HepG2 (cell line): ENCODE results near the gene GNAT2. TPM values are rescaled to one million over a fixed set of nuclear protein-coding genes. Genes with fewer than 3 reads are reported as not detected.

Experiments used
- ATAC-seq: fragments of 200-7000 bp; cut with Tn5 transposase; 3 replicates; pipeline ENCODE4 v1.9.1; 2020; ENCODE audit warnings: mild to moderate bottlenecking, moderate library complexity
- BruUV-seq: library from RNA; stranded (reverse); fragments of 400-500 nt; replicated peaks from 2 replicates; lab custom pipeline; 2021; lab: Mats Ljungman, UMichigan
- CTCF ChIA-PET: fragments of 300-600 bp; formaldehyde crosslinking; extraction: SDS; loops from one replicate; lab custom pipeline; 2021; ENCODE audit warnings: low total read pairs, inconsistent platforms, low intra/inter-chr PET ratio; lab: Yijun Ruan, JAX
- POLR2A ChIA-PET: fragments of 350-600 bp; sonication (Branson Sonifier 250); formaldehyde crosslinking; loops from one replicate; lab custom pipeline; 2020; ENCODE audit warnings: antibody characterized with exemption, inconsistent platforms; lab: Yijun Ruan, JAX
- DNase-seq: peaks from one replicate; pipeline ENCODE4 v3.0.0-alpha.2; 2015; ENCODE audit warnings: low spot score
- FAIRE-seq: peaks from 3 replicates; lab custom pipeline; 2011; peaks lifted over from hg19 to GRCh38; lab: Jason Lieb, UNC
- H2AFZ ChIP-seq: one replicate; pipeline ENCODE4 v1.6.1; 2011; ENCODE audit warnings: low read length, inconsistent platforms
- H3K27ac ChIP-seq: fragments of 300-600 bp; 3 replicates; pipeline ENCODE4 v1.8.0; 2011; ENCODE audit warnings: mixed run types, mild to moderate bottlenecking, mixed read lengths, low read length, inconsistent platforms; ENCODE audit not compliant: insufficient read depth; ENCODE audit errors: extremely low read length
- H3K27me3 ChIP-seq, 2 experiments: fragments of 200-600 bp in 1 of 2; 2 replicates in 1 of 2; 3 replicates in 1 of 2; pipeline versions ENCODE4 v1.6.0 to v1.8.0; 2011; ENCODE audit warnings: low read length in 2 of 2, mild to moderate bottlenecking in 2 of 2, moderate library complexity in 2 of 2, inconsistent platforms in 1 of 2; ENCODE audit not compliant: insufficient read depth in 2 of 2, control insufficient read depth in 1 of 2
- H3K36me3 ChIP-seq, 2 experiments: fragments of 200-600 bp in 1 of 2; replicated peaks in 1 of 2; 2 replicates in 1 of 2; 3 replicates in 1 of 2; pipeline versions ENCODE4 v1.5.1 to v1.8.0; 2011; ENCODE audit warnings: low read length in 2 of 2, inconsistent platforms in 1 of 2; ENCODE audit not compliant: insufficient read depth in 2 of 2, control insufficient read depth in 1 of 2
- H3K4me1 ChIP-seq: 2 replicates; pipeline ENCODE4 v1.5.1; 2012; ENCODE audit warnings: low read length, inconsistent platforms; ENCODE audit not compliant: insufficient read depth
- H3K4me2 ChIP-seq: 2 replicates; pipeline ENCODE4 v1.6.0; 2011; ENCODE audit warnings: low read depth, low read length, inconsistent platforms
- H3K4me3 ChIP-seq, 3 experiments: fragments of 200-600 bp in 1 of 3; sonication (generic), shearing (Covaris generic) in 1 of 3; replicated peaks in 1 of 3; 2 replicates each; pipeline ENCODE4 v1.5.1; 2011 to 2016; ENCODE audit warnings: low read length in 3 of 3, inconsistent platforms in 2 of 3, low read depth in 2 of 3, mild to moderate bottlenecking in 2 of 3, control low read depth in 1 of 3, mixed read lengths in 1 of 3; ENCODE audit not compliant: insufficient read depth in 1 of 3
- H3K79me2 ChIP-seq: one replicate; pipeline ENCODE4 v1.6.1; 2011; ENCODE audit warnings: low read length, inconsistent platforms; ENCODE audit not compliant: insufficient read depth
- H3K9ac ChIP-seq: 2 replicates; pipeline ENCODE4 v1.6.0; 2011; ENCODE audit warnings: mild to moderate bottlenecking, low read depth, low read length, inconsistent platforms; ENCODE audit not compliant: insufficient read depth
- H3K9me3 ChIP-seq: 2 replicates; pipeline ENCODE4 v1.5.1; 2012; ENCODE audit warnings: mild to moderate bottlenecking, low read length
- H4K20me1 ChIP-seq: 2 replicates; pipeline ENCODE4 v1.6.0; 2011; ENCODE audit warnings: inconsistent platforms, mild to moderate bottlenecking, low read length, moderate library complexity; ENCODE audit not compliant: insufficient read depth
- ARNTL ChIP-seq: sonication (generic); formaldehyde crosslinking; IDR thresholded peaks from 2 replicates; pipeline ENCODE4 v1.4.0; 2020; ENCODE audit warnings: mild to moderate bottlenecking, missing genetic modification reagents
- FOXA1 ChIP-seq, 2 experiments: fragments of 450-650 bp in 1 of 2; sonication (generic) in 1 of 2; formaldehyde crosslinking in 1 of 2; IDR thresholded peaks; 2 replicates each; pipeline versions ENCODE4 v1.4.0 to v1.6.1; 2016 to 2020; ENCODE audit warnings: missing genetic modification reagents in 1 of 2
- GATAD1 ChIP-seq: IDR thresholded peaks from 2 replicates; pipeline ENCODE4 v1.6.1; 2016; ENCODE audit warnings: missing genetic modification reagents, missing compliant biosample characterization
- MED13 ChIP-seq: sonication (generic); formaldehyde crosslinking; IDR thresholded peaks from 2 replicates; pipeline ENCODE4 v1.5.0; 2020; ENCODE audit warnings: missing genetic modification reagents
- PTBP1 ChIP-seq: fragments of 200-400 bp; formaldehyde crosslinking; IDR thresholded peaks from 2 replicates; pipeline ENCODE4 v1.6.1; 2018; ENCODE audit warnings: low read length, low read depth; ENCODE audit not compliant: poor library complexity, severe bottlenecking
- RAD51 ChIP-seq: fragments of 450-650 bp; IDR thresholded peaks from 2 replicates; pipeline ENCODE4 v1.6.1; 2016; ENCODE audit warnings: borderline replicate concordance
- REPIN1 ChIP-seq: sonication (generic); formaldehyde crosslinking; IDR thresholded peaks from 2 replicates; pipeline ENCODE4 v1.8.0; 2022; ENCODE audit warnings: missing genetic modification reagents, low read depth, mild to moderate bottlenecking, borderline replicate concordance
- SMAD1 ChIP-seq: sonication (generic); formaldehyde crosslinking; IDR thresholded peaks from 2 replicates; pipeline ENCODE4 v1.4.0; 2020; ENCODE audit warnings: missing genetic modification reagents, low read depth, mild to moderate bottlenecking, borderline replicate concordance
- TFAP4 ChIP-seq: sonication (generic); IDR thresholded peaks from 2 replicates; pipeline ENCODE4 v1.6.1; 2016; ENCODE audit warnings: low read depth, borderline replicate concordance
- YEATS2 ChIP-seq: sonication (generic); formaldehyde crosslinking; IDR thresholded peaks from 2 replicates; pipeline ENCODE4 v1.4.0; 2020; ENCODE audit warnings: missing genetic modification reagents, borderline replicate concordance
- YEATS4 ChIP-seq: sonication (generic); formaldehyde crosslinking; IDR thresholded peaks from 2 replicates; pipeline ENCODE4 v1.4.0; 2020; ENCODE audit warnings: missing genetic modification reagents, borderline replicate concordance
- ZNF264 ChIP-seq: sonication (generic); formaldehyde crosslinking; IDR thresholded peaks from 2 replicates; pipeline ENCODE4 v1.4.0; 2020; ENCODE audit warnings: missing genetic modification reagents
- ZNF496 ChIP-seq: sonication (generic); formaldehyde crosslinking; IDR thresholded peaks from 2 replicates; pipeline ENCODE4 v1.8.1; 2023; ENCODE audit warnings: mild to moderate bottlenecking, moderate library complexity, missing genetic modification reagents; ENCODE audit not compliant: insufficient replicate concordance
- ZNF543 ChIP-seq: sonication (generic); formaldehyde crosslinking; IDR thresholded peaks from 2 replicates; pipeline ENCODE4 v1.4.0; 2020; ENCODE audit warnings: mild to moderate bottlenecking, missing genetic modification reagents
- ZSCAN30 ChIP-seq: sonication (generic); formaldehyde crosslinking; IDR thresholded peaks from 2 replicates; pipeline ENCODE4 v1.5.0; 2020; ENCODE audit warnings: mild to moderate bottlenecking, missing genetic modification reagents
- WGBS: methylation state at CpG from one replicate; pipeline ENCODE4 v1.1.6; 2017; ENCODE audit warnings: low lambda C conversion rate; 5-methylcytosine and 5-hydroxymethylcytosine counted together
- in situ Hi-C: cut with HindIII; loops from 2 replicates; pipeline ENCODE4 v1.10.0; 2017; ENCODE audit warnings: low pct_unique_long_range_greater_than_20kb; ENCODE audit not compliant: extremely low pct_ligation_motif_present
- intact Hi-C: fragments of 100-400 bp; cut with micrococcal nuclease; formaldehyde crosslinking; loops from one replicate; pipeline ENCODE4 v1.10.0; 2022; ENCODE audit not compliant: unreplicated experiment
- polyA plus RNA-seq, 8 experiments: library from polyadenylated mRNA; depleted of rRNA in 3 of 8; stranded (reverse) in 7 of 8; unstranded in 1 of 8; fragments of >200 nt; fragmentation: Illumina TruSeq in 4 of 8; extraction: Trizol in 4 of 8; gene quantifications; 2 replicates each; pipeline versions ENCODE4 v1.2.1 to v1.2.3, GENCODE V29; 2011 to 2016; ENCODE audit warnings: low read depth in 4 of 8, missing spikeins in 1 of 8, mixed read lengths in 1 of 8; ENCODE audit not compliant: insufficient read depth in 1 of 8
- total RNA-seq, 5 experiments: library from RNA; depleted of rRNA; stranded (reverse); fragments of >200 nt; fragmentation: Illumina TruSeq; extraction: Trizol; gene quantifications; 2 replicates each; pipeline ENCODE4 v1.2.3, GENCODE V29; 2016; ENCODE audit warnings: low read depth in 1 of 5
- TF ChIP-seq, protein P1 (sequence below): sonication (generic); formaldehyde crosslinking; IDR thresholded peaks from 2 replicates; pipeline ENCODE4 v1.4.0; 2020; ENCODE audit warnings: mild to moderate bottlenecking, missing genetic modification reagents
- TF ChIP-seq, protein P2 (sequence below): fragments of 450-650 bp; IDR thresholded peaks from 2 replicates; pipeline ENCODE4 v1.6.1; 2017
- TF ChIP-seq, protein P3 (sequence below): sonication (generic); formaldehyde crosslinking; IDR thresholded peaks from 2 replicates; pipeline ENCODE4 v1.8.0; 2022; ENCODE audit warnings: missing genetic modification reagents, mild to moderate bottlenecking, inconsistent platforms, borderline replicate concordance
- TF ChIP-seq, protein P4 (sequence below): sonication (generic); formaldehyde crosslinking; IDR thresholded peaks from 2 replicates; pipeline ENCODE4; 2020; ENCODE audit warnings: missing genetic modification reagents, mild to moderate bottlenecking, borderline replicate concordance

GNAT2 gene
- total and polyA plus RNA-seq, 2 of the 13 experiments (the other 11 are each of a cell fraction or from before 2014, with no cell fraction given) = 0.08 to 0.20 TPM

GRCh38 chr1:109565241-109565640, 54.2 kb downstream of the GNAT2 start:
- DNase-seq = no peak
- intact Hi-C loops (no loop called here), in situ Hi-C loops (no loop called here)
- Histone ChIP-seq H3K9me3 (no peaks in the 10 kb centered on the region), H3K4me3 (no peak overlapping the region), H2AFZ (no peak overlapping the region), H3K27me3 (no peaks in the 10 kb centered on the region), H4K20me1 (peaks cover 38% of the 10 kb centered on the region), H3K79me2 (peaks cover 96% of the 10 kb centered on the region), H3K4me1 (peaks cover 76% of the 10 kb centered on the region), H3K9ac (no peak overlapping the region), H3K4me2 (no peak overlapping the region), H3K27ac (no peak overlapping the region), H3K36me3 (no peaks in the 10 kb centered on the region)
- WGBS = 100% methylated on average over 3 of the region's 3 CpGs
- no peak for ATAC-seq
- ChIA-PET CTCF (no interaction called here), POLR2A (interaction anchor here (2.7 kb wide), 1 partner anchor 17 kb away, joined by 17 read pairs; the partner anchor contains the start of gene GNAI3)
- no TSS peak for BruUV-seq
- FAIRE-seq = no peak
- TF ChIP-seq YEATS2 (CRISPR knock-in tag) = no peak
- no peak for TF ChIP-seq MED13 (CRISPR knock-in tag)
- TF ChIP-seq TFAP4 = no peak
- TF ChIP-seq, protein P1, sequence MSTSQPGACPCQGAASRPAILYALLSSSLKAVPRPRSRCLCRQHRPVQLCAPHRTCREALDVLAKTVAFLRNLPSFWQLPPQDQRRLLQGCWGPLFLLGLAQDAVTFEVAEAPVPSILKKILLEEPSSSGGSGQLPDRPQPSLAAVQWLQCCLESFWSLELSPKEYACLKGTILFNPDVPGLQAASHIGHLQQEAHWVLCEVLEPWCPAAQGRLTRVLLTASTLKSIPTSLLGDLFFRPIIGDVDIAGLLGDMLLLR (CRISPR knock-in tag) = no peak
- TF ChIP-seq ZNF543 (CRISPR knock-in tag) = no peak
- TF ChIP-seq SMAD1 (CRISPR knock-in tag) = no peak
- TF ChIP-seq, protein P2, sequence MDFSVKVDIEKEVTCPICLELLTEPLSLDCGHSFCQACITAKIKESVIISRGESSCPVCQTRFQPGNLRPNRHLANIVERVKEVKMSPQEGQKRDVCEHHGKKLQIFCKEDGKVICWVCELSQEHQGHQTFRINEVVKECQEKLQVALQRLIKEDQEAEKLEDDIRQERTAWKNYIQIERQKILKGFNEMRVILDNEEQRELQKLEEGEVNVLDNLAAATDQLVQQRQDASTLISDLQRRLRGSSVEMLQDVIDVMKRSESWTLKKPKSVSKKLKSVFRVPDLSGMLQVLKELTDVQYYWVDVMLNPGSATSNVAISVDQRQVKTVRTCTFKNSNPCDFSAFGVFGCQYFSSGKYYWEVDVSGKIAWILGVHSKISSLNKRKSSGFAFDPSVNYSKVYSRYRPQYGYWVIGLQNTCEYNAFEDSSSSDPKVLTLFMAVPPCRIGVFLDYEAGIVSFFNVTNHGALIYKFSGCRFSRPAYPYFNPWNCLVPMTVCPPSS = no peak
- TF ChIP-seq, protein P3, sequence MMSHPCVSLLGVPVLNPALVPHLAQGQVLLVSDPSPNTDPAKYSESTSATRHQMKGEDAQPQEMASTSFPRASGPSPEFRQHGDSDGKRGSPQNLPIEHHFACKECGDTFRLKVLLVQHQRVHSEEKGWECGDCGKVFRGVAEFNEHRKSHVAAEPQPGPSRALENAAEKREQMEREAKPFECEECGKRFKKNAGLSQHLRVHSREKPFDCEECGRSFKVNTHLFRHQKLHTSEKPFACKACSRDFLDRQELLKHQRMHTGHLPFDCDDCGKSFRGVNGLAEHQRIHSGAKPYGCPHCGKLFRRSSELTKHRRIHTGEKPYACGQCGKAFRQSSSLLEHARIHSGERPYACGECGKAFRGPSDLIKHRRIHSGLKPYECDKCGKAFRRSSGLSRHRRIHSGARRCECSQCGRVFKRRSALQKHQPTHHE (CRISPR knock-in tag) = no peak
- TF ChIP-seq, protein P4, sequence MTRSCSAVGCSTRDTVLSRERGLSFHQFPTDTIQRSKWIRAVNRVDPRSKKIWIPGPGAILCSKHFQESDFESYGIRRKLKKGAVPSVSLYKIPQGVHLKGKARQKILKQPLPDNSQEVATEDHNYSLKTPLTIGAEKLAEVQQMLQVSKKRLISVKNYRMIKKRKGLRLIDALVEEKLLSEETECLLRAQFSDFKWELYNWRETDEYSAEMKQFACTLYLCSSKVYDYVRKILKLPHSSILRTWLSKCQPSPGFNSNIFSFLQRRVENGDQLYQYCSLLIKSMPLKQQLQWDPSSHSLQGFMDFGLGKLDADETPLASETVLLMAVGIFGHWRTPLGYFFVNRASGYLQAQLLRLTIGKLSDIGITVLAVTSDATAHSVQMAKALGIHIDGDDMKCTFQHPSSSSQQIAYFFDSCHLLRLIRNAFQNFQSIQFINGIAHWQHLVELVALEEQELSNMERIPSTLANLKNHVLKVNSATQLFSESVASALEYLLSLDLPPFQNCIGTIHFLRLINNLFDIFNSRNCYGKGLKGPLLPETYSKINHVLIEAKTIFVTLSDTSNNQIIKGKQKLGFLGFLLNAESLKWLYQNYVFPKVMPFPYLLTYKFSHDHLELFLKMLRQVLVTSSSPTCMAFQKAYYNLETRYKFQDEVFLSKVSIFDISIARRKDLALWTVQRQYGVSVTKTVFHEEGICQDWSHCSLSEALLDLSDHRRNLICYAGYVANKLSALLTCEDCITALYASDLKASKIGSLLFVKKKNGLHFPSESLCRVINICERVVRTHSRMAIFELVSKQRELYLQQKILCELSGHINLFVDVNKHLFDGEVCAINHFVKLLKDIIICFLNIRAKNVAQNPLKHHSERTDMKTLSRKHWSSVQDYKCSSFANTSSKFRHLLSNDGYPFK (CRISPR knock-in tag) = no peak
- TF ChIP-seq ZNF264 (CRISPR knock-in tag) = no peak
- no peak for TF ChIP-seq ZNF496 (CRISPR knock-in tag)
- TF ChIP-seq ARNTL = no peak
- TF ChIP-seq REPIN1 (CRISPR knock-in tag) = no peak
- TF ChIP-seq FOXA1 (IDR thresholded peaks at IDR 0.05) = no peak
- TF ChIP-seq FOXA1 (CRISPR knock-in tag; IDR thresholded peaks at IDR 0.05) = no peak
- no peak for TF ChIP-seq ZSCAN30
- TF ChIP-seq GATAD1 (CRISPR knock-in tag) = no peak
- TF ChIP-seq YEATS4 (CRISPR knock-in tag) = no peak
- no peak for TF ChIP-seq PTBP1
- TF ChIP-seq RAD51 = no peak
